ENCODE measurements around the gene AUTS2. TPM values are rescaled to one million over a fixed set of nuclear protein-coding genes. Genes with fewer than 3 reads are reported as not detected.
"Not testable (repeated sequence)": the region's sequence is repeated elsewhere in the genome, so short reads cannot be mapped to it uniquely, and the experiment has no call there.

The AUTS2 gene
- total RNA-seq, 1 experiment from 2014 or later = 4.6 TPM

DNA sequence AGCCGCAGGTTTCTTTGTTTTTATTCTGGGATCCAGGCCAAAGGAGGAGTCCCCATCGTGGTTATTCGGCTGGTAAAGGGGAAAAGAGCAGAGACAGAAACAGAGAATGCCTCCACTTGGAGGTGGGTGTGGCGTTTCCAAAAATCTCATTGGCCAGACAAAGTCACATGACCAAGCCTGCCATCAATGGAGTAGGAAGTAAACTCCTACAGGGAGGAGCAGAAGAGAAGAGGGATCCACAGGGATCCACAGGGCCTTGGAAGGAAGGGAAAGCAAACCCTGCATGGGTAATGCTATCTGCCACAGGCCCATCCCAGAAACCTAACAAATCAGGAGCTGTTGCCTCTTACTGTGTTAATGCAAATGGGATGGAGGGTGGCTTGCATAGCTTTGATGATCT is 1107.9 kb downstream of the AUTS2 start:
- DNase-seq (ENCODE audit: low read depth) = peak; percentile 20

- DNase-seq (ENCODE audit: low read depth) = no peak
Measured at GRCh38 chr7:70706698-70707097, 1108.4 kb downstream of the AUTS2 start.

GRCh38 chr7:70707823-70708243 is 1109.6 kb downstream of the AUTS2 start:
- DNase-seq (ENCODE audit: low read depth) = no peak

DNA sequence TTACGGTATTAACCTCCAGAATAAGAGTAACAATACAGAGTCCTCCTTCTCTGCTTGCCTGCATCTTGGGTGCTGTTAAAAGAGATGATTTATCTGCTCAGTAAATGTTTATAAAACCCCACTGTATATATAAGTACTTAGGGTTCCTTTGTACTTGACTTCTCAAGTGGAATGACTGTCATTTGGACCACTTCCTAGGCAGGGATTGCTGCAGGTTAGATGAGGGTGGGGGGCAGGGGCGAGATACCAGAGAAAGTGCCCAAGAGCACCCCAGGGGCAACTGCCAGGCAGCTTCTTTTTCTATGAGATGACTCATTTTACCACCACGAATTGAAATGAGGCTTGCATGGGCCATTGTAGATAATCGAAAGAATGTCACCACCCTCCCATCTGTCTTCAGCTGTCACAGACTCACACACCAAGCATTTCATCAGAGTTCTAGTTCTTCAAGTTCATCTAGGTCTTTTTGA is 1111.8 kb downstream of the AUTS2 start:
- DNase-seq (ENCODE audit: low read depth) = peak; percentile 93

- peak; percentile 57 for DNase-seq (ENCODE audit: low read depth)
Measured at GRCh38 chr7:70710651-70711050, 1112.4 kb downstream of the AUTS2 start.

DNA sequence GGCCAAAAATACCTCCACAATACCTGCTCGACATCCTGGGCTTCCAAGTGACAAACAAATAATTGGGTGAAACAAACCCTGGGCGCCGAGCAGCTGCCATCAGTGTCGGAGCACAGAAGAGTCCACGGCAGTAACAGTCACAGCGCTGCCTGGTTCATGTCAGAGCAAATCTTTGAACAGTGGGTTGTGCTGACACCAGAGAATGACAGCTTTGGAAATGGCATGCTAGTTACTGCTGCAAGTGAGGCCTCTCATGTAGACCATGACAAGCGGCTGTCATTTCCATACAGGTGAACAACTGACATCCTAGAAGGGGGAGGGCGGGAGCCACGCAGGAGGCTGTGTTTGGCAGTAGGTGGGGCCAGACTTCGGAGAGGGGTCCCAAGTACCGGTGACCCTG is 1113.2 kb downstream of the AUTS2 start:
- no peak for DNase-seq (ENCODE audit: low read depth)

DNA sequence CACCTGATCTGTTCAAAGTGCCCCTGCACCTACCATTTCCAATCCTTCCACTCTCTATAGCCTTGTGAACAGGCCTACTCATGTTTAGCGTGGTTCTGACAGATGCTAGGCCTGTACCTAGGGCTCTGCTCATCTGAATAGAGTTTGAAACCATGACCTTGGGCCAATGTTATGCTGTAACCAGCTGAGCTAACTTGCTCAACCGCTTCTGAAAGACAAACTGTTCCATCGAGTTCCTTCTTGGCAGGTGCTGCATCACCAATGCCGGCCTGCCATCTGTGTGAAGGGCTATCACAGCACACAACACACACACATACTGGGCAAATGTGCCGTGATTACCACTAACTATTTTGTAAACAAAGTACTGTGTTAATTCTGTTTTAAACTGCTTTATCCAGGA is 1114.7 kb downstream of the AUTS2 start:
- DNase-seq (ENCODE audit: low read depth) = no peak

DNA sequence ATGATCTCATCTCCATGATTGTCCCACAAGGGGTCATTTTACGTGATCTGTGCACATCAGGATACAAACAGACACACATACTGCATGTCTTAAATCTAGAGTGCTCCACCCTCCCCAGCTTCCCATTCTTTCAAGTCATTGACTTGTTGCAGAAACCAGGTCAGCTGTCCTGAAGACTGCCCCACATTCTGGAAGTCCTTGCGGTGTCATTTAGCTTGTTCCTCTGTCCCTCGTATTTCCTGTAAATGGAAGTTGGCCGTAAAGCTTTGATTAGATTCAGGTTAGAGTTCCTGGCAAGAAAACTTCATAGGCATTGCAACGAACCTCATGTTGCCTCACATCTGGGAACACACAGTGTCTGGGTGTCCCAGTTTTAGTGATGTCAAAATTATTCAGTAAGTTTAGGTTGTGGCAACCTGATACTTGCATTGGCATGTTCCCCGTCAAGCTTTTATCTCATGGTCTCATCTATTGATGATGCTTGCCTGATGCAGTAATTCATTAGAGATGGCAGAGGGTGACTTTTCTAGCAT is 1116.3 kb downstream of the AUTS2 start:
- DNase-seq (ENCODE audit: low read depth) = no peak

- DNase-seq (ENCODE audit: low read depth) = no peak
Measured at GRCh38 chr7:70717553-70718329, 1119.5 kb downstream of the AUTS2 start.

DNA sequence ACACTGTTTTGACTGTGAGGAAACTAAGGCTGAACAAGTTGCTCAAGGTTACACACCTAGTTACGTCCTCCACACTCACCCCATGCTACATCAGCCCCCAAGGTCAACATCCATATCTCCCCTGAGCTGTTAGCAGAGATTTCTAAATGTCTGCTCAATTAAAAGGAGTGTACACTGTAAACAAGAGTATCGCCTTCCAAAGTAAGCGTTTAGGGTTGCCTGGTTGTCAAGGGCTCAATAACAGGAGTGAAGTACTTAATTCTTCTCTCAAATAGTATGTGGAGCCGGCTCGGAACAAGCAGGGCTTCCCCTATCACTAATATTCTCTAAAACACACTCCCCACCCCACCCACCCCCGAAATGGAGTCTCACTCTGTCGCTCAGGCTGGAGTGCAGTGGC is 1120.8 kb downstream of the AUTS2 start:
- DNase-seq (ENCODE audit: low read depth) = no peak

- no peak for DNase-seq (ENCODE audit: low read depth)
Measured at GRCh38 chr7:70720191-70720873, 1122.1 kb downstream of the AUTS2 start.

DNA sequence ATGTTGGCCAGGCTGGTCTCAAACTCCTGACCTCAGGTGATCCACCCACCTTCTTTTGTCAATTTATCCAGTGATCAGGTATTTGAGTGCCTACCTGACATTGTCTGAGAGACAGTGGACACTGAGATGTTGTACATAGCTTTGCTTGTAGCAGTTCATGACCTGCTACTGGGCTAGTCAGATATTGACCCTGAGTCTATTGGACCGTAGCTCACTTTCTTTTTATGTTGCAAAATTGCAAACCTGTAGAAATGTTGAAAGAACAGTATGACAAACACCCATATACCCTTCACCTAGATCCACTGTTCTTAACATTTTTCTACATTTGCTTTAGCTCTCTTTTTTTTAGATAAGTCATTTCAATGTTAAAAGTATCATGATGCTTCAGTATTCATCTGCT is 1123.2 kb downstream of the AUTS2 start:
- no peak for DNase-seq (ENCODE audit: low read depth)

- no peak for DNase-seq (ENCODE audit: low read depth)
Measured at GRCh38 chr7:70723339-70723738, 1125.1 kb downstream of the AUTS2 start.

GRCh38 chr7:70725448-70725847 is 1127.2 kb downstream of the AUTS2 start:
- no peak for DNase-seq (ENCODE audit: low read depth)

GRCh38 chr7:70726294-70726693 is 1128.0 kb downstream of the AUTS2 start:
- DNase-seq (ENCODE audit: low read depth) = no peak

DNA sequence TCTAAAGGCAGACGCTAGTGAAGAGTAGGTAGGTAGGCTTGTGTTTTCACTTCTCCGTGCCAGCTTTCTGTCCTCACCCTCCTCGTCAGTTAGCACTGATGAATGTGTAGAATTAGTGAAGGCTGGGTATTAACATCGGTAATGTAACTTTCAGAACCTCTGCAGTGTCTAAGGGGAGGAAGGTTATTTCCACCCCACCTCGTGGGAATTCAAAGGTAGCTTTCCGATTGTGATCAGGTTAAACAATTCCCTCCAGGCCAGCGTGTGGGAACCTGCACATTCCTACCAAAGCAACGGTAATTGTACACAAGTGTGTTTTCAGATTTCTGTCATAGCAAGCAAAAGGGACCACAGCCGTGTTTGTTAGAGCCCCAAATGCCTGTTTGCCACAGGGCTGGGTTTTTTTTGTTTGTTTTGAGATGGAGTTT is 1128.7 kb downstream of the AUTS2 start:
- DNase-seq (ENCODE audit: low read depth) = no peak

GRCh38 chr7:70727861-70728260 is 1129.6 kb downstream of the AUTS2 start:
- DNase-seq (ENCODE audit: low read depth) = no peak

- no peak for DNase-seq (ENCODE audit: low read depth)
Measured at GRCh38 chr7:70728872-70729552, 1130.7 kb downstream of the AUTS2 start.

- not testable (repeated sequence) for DNase-seq (ENCODE audit: low read depth)
Measured at GRCh38 chr7:70729553-70730157, 1131.4 kb downstream of the AUTS2 start.

DNA sequence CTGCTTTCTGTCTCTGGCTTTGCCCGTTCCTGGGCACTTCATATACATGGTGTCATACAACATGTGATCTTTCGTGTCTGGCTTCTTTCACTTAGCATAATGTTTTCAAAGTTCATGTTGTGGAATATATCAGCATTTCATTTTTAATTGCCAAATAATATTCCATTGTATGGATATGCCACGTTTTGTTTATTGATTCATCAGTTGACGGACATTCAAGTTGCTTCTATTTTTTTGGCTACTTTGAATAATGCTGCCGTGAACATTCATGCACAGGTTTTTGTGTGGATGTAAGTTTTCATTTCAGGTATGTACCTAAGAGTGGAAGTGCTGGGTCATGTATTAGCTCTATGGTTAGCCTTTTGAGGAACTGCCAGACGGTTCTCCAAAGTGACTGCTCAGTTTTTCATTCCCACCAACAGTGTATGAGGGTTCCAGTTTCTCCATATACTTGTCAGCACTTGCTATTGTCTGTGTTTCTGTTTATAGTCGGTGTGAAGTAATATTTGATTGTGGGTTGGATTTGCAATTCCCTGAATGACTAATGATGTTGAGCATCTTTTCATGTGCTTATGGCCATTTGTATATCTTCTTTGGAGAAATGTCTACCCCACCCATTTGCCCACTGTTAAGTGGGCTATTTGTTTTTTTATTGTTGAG is 1132.3 kb downstream of the AUTS2 start:
- no peak for DNase-seq (ENCODE audit: low read depth)

- DNase-seq (ENCODE audit: low read depth) = no peak
Measured at GRCh38 chr7:70733090-70733489, 1134.8 kb downstream of the AUTS2 start.

All from LHCN-M2 (cell line).